GM21381 (cell line): ENCODE measurements around the gene PABPC1L.
"Not testable (repeated sequence)": the region's sequence is repeated elsewhere in the genome, so short reads cannot be mapped to it uniquely, and the experiment has no call there.

Source experiments
- ATAC-seq: cut with Tn5 transposase; IDR thresholded peaks from one replicate; pipeline ENCODE4 v1.9.1; 2021; ENCODE audit warnings: mild to moderate bottlenecking, moderate library complexity; ENCODE audit not compliant: unreplicated experiment

The PABPC1L gene

DNA sequence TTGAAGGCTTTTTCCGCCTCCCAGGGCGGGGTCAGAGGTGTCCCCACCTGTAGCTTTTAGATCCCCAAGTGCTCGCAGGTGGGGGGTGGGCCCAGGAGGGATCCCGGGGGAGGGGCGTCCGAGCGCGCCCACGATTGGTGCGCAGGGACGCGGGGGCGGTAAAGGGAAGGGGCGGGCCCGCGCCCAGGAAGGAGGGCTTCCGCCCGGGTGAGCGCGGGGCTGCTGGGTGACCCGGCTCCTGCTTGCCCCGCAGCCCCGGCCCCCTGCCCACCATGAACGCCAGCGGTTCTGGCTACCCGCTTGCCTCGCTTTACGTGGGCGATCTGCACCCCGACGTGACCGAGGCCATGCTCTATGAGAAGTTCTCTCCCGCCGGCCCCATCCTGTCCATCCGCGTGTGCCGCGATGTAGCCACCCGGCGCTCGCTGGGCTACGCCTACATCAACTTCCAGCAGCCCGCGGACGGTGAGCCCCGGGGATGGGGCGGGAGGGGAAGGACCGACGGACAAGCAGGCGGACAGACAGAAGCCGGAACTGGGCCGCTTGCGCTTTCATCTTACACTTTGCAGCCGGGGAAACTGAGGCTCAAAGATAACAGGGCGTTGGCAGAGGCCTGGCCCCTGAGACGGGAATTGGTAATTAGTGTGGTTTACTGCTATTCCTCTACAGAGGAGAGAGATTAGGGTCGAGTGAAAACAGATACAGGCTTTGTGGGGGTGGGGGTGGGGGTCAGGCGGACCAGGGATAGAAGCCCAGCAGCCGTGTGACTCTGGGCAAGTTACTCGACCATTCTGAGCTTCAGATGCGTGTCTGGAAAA is at the start of gene PABPC1L:
Gene PABPC1L (plus strand): TSS at position 189 of the 818 bp plus-strand sequence. CDS start 84 bp downstream, at position 273.
- peak; percentile 87 for ATAC-seq

- ATAC-seq, result no peak
Measured at GRCh38 chr20:44861531-44862006, 48.3 kb upstream of the PABPC1L start.

DNA sequence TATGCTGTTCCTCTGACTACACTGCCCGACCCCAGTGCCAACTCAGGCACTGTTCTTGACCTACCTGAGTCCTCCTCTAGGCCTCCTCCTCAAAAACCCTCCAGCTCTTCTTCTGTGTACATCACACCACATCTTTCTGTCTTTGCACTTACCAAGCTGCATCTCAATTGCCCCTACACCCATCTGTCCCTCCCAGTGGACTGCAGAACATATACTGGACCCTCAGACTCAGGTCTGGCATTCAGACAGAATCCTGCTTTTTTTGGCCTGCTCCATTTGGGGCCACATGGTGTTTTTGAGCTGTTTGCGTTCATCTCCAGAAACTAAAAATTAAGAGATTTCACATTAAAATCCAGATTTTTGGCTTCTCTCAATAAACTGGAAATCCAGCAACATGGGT is 47.6 kb upstream of the PABPC1L start:
- ATAC-seq, result no peak

DNA sequence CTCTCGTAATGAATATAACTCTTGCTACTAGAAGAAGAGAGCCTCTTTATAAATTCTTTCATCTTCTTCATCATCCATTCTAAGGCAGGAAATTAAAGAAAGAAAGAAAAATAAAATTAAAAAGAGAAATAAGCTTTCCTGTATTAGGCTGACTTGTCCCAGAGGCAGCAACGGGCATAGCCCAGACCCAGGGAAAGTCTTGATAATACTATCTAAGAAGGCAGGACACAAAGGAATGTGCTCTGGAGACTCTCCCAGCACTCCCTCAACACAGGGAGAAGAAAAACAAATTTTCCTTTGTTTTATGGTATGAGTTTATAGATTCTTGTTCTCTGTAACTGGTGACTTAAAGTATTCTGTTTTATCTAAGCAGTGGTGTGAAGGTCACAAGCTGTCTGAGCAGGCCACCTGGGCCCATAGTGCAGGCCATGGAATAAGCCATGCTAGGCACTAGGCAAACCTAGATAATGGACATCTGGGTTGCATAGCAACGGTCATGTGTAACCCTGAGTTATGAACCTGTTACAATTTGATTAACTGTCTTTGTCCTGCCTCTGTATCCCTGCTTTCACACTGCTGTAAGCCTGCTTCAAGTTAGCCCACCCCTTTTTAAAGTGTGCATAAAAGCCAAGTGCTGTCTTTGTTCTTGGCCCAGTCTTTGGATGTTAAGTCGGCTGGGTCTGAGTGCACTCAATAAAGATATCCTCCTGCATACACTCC is 46.3 kb upstream of the PABPC1L start:
- not testable (repeated sequence) for ATAC-seq

DNA sequence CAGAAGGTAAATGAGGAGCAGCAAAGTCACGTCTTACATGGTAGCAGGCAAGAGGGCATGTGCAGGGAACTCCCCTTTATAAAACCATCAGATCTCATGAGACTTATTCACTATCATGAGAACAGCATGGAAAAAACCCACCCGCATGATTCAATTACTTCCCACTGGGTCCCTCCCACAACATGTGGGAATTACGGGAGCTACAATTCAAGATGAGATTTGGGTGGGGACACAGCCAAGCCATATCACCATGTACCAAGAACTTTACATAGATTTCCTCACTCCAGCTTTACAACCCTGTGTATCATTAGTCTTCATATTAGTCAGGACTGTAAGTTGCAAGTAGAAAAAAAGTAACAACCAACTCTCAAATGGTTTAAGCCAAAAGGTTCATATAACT is 45.4 kb upstream of the PABPC1L start:
- not testable (repeated sequence) for ATAC-seq

DNA sequence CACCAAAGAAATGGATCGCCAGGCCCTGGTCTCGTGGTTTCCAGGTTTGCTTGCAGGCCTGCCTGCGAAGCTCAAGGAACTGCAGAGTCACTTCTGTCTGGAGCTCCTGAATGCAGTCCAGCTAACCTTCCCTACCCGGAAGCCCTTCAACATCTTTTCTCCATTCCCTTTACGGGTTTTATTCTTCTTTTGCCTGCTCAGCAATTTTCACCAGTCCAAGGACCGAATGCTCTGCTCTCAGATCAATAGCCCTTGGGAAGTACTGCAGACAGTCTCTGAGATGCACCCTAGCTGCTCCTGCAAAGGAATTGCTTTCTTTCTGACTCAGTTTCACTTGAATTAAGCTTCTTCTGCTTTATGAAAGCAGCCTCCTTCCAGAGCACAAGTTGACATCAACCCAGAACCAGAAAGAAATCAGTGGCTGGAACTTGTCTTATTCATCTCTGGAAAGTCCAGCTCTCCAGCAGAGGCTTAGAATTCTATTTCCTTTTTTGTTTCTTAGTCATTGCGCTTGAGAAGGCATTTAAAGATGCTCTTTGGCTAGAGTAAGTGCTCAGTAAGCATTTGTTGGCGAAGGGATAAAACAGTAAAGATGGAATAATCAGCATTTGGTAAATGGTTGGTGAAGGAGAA is 43.0 kb upstream of the PABPC1L start:
- no peak for ATAC-seq

DNA sequence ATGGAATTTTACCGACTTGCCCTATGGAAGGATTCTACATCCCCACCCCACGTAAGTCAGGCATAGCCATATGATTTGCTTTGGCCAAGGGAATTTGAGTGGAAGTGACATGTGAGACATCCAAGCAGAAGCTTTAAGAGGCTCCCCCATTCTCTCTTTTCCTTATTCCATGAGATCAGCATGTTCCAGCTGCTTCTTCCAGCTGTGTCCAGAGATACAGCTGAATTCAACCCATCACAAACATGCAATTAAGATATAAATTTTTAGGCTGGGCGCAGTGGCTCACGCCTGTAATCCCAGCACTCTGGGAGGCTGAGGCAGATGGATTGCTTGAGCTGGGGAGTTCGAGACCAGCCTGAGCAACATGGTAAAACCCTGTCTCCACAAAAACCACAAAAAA is 40.4 kb upstream of the PABPC1L start:
- no peak for ATAC-seq

GRCh38 chr20:44882360-44882759 is 27.5 kb upstream of the PABPC1L start:
- ATAC-seq, result not testable (repeated sequence)

DNA sequence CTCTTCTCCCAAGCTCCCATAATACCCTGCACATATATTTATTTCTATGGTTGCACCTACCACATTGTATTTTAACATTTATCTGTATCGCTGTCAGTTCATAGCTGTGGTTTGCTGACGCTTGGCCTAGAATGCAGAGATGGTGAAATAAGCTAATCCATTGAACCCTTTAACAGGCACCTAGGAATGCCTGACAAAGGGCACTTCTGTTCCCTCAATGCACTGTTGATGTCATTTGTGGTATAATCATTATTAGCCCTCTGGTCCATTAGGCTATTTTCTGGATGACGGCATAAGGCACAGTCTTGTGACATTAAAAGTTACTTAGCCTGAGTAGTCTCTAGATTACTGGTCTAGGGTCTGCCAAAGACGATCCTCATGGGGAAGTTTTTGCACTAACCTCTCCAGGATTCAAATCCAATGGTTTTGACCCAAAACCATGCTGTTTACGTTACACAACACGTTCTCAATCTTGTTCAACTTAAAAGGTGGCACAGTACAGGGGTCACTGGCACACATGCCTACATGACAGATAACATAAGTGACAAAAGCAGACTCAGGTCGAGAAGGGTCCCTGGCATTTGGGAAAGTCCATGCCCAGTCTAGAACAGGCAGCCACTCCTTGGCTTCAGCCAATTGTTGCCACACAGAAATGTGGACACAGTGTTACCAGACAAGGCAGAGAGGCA is 26.5 kb upstream of the PABPC1L start:
- ATAC-seq, result no peak

- no peak for ATAC-seq
Measured at GRCh38 chr20:44884907-44885391, 24.9 kb upstream of the PABPC1L start.

- ATAC-seq, result peak; percentile 92
Measured at GRCh38 chr20:44885392-44886265, 24.2 kb upstream of the PABPC1L start, which contains the start of gene YWHAB. Gene YWHAB, plus strand, starts transcription at chr20:44885705. Its CDS starts 15,829 bp downstream, at chr20:44901534.

GRCh38 chr20:44886266-44886651 is 23.6 kb upstream of the PABPC1L start:
- ATAC-seq, result no peak

- no peak for ATAC-seq
Measured at GRCh38 chr20:44886828-44887227, 23.0 kb upstream of the PABPC1L start.

GRCh38 chr20:44887466-44887865 is 22.4 kb upstream of the PABPC1L start:
- no peak for ATAC-seq

DNA sequence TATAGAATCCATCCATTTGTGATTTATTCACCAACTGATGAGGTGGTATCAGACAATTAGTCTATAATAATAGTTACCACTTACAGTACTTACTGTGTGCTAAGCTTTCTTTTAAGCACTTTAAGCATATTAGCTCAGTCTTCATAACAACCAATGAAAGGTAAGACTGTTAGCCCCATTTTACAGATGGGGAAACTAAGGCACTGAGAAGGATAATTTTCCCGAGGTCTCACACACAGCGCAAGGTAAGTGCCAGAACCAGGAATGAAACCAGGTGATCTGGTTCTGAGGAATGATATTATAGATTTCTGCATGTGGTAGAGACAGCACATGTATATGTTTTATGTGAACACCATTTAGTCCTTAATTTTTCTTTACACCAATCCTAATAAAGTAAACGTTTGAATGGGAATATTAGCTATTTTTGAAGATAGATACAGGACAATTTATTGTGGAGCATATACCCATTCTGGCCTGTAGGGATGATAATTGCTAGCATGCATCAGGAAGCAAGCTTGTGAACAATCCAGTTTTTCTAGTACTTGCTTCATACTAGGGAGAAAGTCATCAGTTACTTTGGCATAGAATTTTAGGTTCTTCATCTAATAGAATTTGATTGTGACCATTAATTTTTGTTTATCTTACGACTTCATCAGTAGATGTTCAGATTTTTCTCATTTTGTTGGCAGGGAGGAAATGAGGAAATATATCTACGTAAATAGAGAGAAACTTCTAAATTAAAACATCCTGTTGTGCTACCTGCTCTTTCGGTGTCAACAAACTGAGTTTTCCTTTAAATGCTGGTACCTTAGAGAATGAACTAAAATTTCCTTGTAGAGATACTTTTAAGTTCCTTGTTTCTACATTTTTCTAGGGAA is 21.4 kb upstream of the PABPC1L start:
- ATAC-seq, result no peak

- no peak for ATAC-seq
Measured at GRCh38 chr20:44891826-44892225, 18.0 kb upstream of the PABPC1L start.

- no peak for ATAC-seq
Measured at GRCh38 chr20:44894959-44895358, 14.9 kb upstream of the PABPC1L start.

GRCh38 chr20:44896583-44896982 is 13.3 kb upstream of the PABPC1L start:
- ATAC-seq, result no peak

DNA sequence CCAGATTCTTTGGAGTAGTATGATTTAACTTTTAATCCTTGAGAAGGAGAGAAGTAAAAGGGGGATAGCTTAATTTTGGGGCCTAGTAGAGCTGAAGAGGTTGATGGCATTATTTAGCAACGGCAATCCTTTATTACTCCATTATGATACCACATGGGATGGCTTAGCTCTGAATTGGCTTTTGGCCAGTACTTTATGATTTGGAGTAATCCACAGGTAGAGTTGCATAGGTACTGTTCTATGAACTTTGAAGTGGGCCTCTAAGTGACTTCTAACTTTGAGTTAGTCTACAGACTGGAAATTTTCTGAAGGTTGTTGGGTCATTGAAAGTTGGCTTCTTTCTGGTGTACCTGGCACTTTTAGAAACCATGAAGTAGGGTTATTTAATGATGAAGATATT is 12.7 kb upstream of the PABPC1L start:
- ATAC-seq, result no peak
